AG09319 (cell line): ENCODE results near the gene KRT75.

Source experiments
- DNase-seq: peaks from one replicate; pipeline ENCODE4 v3.0.0-alpha.2; 2010; ENCODE audit warnings: low read depth; ENCODE audit errors: extremely low read depth
- CTCF ChIP-seq: IDR thresholded peaks from 2 replicates; pipeline ENCODE4 v1.5.1; 2011; ENCODE audit warnings: low read depth, mild to moderate bottlenecking, inconsistent platforms, low read length, moderate library complexity

The KRT75 gene

GRCh38 chr12:52434760-52435530 is 774 bp upstream of the KRT75 start:
- TF ChIP-seq CTCF, result no peak
- DNase-seq, result no peak

- no peak for TF ChIP-seq CTCF
- DNase-seq, result no peak
These were observed 580 bp downstream of the KRT75 start for GRCh38 chr12:52433501-52434080.

GRCh38 chr12:52432559-52433207 is 1.5 kb downstream of the KRT75 start:
- DNase-seq, result no peak
- TF ChIP-seq CTCF, result no peak

GRCh38 chr12:52428121-52428520 is 6.0 kb downstream of the KRT75 start:
- DNase-seq, result no peak
- TF ChIP-seq CTCF, result no peak

GRCh38 chr12:52427083-52427482 is 7.1 kb downstream of the KRT75 start:
- no peak for DNase-seq

GRCh38 chr12:52426034-52426433 is 8.1 kb downstream of the KRT75 start:
- no peak for DNase-seq
- TF ChIP-seq CTCF, result no peak

More at GRCh38 chr12:52427083-52427482, 7.1 kb downstream of the KRT75 start:
- no peak for TF ChIP-seq CTCF

GRCh38 chr12:52425466-52425865 is 8.7 kb downstream of the KRT75 start:
- DNase-seq, result no peak
- no peak for TF ChIP-seq CTCF
